HG03135 (cell line): ENCODE results near the gene DCP1A.
"Not testable (repeated sequence)": the region's sequence is repeated elsewhere in the genome, so short reads cannot be mapped to it uniquely, and the experiment has no call there.

Experiments used
- ATAC-seq: cut with Tn5 transposase; IDR thresholded peaks from one replicate; pipeline ENCODE4 v1.9.1; 2021; ENCODE audit warnings: mild to moderate bottlenecking, moderate library complexity; ENCODE audit not compliant: unreplicated experiment

DCP1A gene

GRCh38 chr3:53269193-53269592 lies 78.2 kb downstream of the DCP1A start:
- ATAC-seq, result not testable (repeated sequence)

- ATAC-seq, result no peak
These were observed 79.6 kb downstream of the DCP1A start for GRCh38 chr3:53267766-53268165.

GRCh38 chr3:53264718-53265117 lies 82.6 kb downstream of the DCP1A start:
- ATAC-seq, result no peak

- ATAC-seq, result no peak
These were observed 83.4 kb downstream of the DCP1A start for GRCh38 chr3:53263907-53264306.

GRCh38 chr3:53261712-53262111 lies 85.6 kb downstream of the DCP1A start:
- no peak for ATAC-seq

- no peak for ATAC-seq
These were observed 87.0 kb downstream of the DCP1A start for GRCh38 chr3:53260286-53260785.

GRCh38 chr3:53259427-53260259 lies 87.7 kb downstream of the DCP1A start:
- no peak for ATAC-seq

- no peak for ATAC-seq
These were observed 88.5 kb downstream of the DCP1A start for GRCh38 chr3:53258600-53259426.

GRCh38 chr3:53257465-53257864 lies 89.9 kb downstream of the DCP1A start:
- ATAC-seq, result no peak

- ATAC-seq, result no peak
These were observed 90.7 kb downstream of the DCP1A start for GRCh38 chr3:53256704-53257055.

GRCh38 chr3:53255775-53256703 lies 91.3 kb downstream of the DCP1A start, which contains the start of gene TKT:
Gene TKT, minus strand, starts transcription at chr3:53256022. Its CDS starts 80 bp downstream, at chr3:53255942.
- ATAC-seq, result peak; percentile 47

GRCh38 chr3:53255423-53255774 lies 91.9 kb downstream of the DCP1A start:
- ATAC-seq, result peak; percentile 44

- peak; percentile 52 for ATAC-seq
These were observed 92.6 kb downstream of the DCP1A start for GRCh38 chr3:53254509-53255422.

- ATAC-seq, result no peak
These were observed 93.4 kb downstream of the DCP1A start for GRCh38 chr3:53253707-53254508.

- not testable (repeated sequence) for ATAC-seq
These were observed 94.4 kb downstream of the DCP1A start for GRCh38 chr3:53252947-53253322.

GRCh38 chr3:53252096-53252946 lies 95.0 kb downstream of the DCP1A start:
- no peak for ATAC-seq

GRCh38 chr3:53250881-53251605 lies 96.3 kb downstream of the DCP1A start:
- no peak for ATAC-seq
